ENCODE results near the gene CDSN.
"Not testable (repeated sequence)": the region's sequence is repeated elsewhere in the genome, so short reads cannot be mapped to it uniquely, and the experiment has no call there.

Gene CDSN, protein sequence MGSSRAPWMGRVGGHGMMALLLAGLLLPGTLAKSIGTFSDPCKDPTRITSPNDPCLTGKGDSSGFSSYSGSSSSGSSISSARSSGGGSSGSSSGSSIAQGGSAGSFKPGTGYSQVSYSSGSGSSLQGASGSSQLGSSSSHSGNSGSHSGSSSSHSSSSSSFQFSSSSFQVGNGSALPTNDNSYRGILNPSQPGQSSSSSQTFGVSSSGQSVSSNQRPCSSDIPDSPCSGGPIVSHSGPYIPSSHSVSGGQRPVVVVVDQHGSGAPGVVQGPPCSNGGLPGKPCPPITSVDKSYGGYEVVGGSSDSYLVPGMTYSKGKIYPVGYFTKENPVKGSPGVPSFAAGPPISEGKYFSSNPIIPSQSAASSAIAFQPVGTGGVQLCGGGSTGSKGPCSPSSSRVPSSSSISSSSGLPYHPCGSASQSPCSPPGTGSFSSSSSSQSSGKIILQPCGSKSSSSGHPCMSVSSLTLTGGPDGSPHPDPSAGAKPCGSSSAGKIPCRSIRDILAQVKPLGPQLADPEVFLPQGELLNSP

DNA sequence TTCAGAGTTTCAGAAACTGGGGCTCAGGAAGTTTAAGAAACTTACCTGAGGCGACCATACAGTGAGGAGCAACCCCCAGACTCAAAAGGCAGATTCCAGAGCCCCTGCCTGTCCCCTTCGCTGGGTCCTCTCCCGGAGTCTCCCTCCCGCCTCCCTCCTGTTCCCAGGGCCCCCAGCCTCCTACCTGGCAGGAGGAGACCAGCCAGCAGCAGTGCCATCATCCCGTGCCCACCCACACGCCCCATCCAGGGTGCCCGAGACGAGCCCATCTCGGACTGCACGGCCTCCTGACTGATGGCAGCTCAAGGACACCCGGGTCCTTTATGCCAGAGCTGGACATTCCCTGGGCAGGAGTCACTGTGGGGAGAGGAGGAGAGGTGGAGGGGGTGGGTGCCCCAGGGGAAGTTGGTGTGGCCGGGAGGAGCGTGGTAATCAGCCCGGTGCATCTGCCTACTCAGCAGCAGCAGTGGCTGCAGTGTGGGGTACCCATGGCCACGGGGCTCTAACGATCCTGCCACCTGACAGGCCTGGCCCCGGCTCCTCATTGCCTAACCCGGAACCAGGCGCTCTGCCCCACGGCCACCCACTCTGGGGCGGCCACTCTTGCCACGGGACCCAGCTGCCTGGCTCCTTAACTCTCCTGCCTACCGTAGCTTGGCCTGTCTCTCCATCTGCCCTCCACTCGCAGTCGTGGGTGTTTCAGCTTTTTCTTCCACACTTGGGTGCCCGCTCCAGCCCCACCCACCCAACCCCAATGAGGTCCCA lies at the start of gene CDSN:
Gene CDSN, minus strand, starts transcription at position 296 of the 765 bp plus-strand sequence. Its CDS starts 27 bp downstream, at position 269.
- no peak for DNase-seq

DNA sequence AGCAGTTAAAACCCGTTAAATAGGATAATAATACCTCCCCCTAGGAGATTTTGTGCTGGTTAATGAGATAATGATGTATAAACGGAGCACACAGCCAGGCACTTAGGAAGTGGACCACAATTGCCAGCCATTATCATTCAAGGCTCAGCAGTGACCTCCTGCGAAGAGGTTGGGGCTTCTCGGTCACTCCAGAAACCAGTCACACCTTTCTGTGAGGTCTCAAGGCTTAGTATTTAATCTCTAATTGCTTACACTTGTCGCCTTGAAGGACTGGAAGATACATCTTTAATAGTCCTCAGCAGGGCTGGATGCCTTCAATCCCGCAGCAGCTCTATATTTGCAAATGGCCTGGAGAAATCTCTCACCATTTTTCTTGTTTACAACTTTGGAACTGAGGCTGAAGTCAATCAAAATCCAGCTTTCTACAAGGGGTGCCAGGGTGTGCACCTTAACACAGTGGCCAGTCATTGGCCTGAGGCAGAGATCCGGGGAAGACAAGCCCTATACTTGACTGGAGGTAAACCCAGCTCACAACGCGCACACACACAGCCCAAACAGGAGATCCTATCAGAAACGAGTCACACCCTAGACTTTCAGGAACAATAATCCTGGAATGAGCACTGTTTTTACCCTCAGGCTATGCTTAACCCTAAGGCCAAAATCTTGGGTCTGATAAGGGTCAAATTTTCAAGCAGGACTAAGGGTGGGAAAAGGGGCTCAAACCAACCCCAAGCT lies 49.0 kb upstream of the CDSN start:
- no peak for DNase-seq

DNA sequence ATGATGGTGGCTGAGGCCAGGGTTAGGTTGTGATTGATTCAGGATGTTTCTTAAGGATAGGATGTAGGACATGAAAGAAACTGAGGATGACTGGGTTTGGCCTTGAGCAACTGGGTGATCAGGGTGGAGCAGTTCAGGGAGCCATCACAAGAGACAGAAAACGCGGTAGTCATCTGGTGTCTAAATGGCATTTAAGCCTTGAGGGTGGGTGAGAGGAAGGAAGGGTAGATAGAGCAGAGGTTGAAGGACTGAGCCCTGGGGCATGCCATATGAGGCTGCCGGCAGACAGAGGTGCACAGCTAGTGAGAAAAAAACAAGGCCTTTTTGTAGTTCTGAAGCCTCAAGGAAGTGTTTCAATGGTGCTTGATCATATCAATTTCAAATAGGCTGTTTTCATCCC lies 48.4 kb upstream of the CDSN start:
- no peak for DNase-seq

DNA sequence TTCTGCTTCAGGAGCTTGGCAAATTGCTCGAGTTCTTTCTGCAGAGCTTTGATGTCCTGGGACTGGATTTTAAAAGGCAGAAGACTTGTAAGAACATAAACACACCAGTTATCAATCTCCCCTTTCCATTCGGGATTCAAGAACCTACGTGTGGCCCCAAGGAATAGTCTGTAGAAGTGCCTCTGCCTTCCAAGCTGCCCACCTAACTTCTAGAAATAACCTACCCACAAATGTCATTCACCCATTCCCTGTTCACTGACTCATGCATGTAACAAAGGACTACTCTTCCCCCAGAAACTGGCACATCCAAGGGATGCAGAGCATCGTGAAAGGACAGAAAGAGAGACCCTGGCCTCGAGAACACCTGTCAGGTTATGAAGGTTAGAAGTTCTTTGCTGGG lies 45.7 kb upstream of the CDSN start:
- no peak for DNase-seq

DNA sequence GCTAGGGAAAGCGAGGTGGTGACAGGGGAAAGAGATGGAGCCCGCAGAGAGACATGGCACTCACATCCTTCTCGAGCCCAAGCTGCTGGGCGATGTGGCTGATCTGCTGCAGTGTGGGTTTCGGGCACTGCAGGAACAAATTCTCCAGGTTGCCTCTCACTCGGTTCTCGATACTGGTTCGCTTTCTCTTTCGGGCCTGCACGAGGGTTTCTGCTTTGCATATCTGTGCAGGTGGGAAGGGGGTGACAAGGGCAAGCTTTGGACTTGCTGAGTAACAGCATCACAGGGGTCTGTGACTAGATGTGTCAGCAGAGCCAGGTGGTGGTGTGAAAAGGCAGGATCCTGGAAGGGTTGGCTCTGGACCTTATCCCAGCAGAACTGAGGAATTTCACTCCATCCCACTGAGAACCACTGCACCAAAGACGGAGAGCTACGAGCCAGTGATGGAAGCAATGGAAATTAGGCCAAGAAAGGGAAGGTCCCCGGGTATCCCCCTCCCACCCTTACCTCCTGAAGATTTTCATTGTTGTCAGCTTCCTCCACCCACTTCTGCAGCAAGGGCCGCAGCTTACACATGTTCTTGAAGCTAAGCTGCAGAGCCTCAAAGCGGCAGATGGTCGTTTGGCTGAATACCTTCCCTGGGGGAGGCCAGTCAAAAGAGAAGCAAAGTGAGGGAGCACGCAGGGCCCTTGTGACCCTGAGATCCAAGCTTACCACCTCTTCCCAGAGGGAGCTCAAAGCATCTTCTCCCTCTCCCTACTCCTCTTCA lies 45.0 kb upstream of the CDSN start:
- not testable (repeated sequence) for DNase-seq

DNA sequence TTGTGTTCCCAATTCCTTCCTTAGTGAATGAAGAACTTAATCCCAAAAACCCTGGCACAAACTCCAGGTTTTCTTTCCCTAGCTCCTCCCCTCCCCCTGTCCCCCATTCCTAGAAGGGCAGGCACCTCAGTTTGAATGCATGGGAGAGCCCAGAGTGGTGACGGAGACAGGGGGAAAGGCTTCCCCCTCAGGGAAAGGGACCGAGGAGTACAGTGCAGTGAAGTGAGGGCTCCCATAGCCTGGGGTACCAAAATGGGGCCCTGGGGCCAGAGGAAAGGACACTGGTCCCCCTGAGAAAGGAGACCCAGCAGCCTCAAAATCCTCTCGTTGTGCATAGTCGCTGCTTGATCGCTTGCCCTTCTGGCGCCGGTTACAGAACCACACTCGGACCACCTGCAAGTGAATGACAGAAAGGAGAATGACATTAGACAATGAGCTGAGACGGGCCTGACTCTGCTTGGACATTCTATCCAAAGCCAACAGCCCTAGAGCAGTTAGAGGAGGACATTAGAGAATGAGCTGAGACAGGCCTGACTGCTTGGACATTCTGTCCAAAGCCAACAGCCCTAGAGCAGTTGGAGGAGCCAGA lies 44.3 kb upstream of the CDSN start:
- not testable (repeated sequence) for DNase-seq

DNA sequence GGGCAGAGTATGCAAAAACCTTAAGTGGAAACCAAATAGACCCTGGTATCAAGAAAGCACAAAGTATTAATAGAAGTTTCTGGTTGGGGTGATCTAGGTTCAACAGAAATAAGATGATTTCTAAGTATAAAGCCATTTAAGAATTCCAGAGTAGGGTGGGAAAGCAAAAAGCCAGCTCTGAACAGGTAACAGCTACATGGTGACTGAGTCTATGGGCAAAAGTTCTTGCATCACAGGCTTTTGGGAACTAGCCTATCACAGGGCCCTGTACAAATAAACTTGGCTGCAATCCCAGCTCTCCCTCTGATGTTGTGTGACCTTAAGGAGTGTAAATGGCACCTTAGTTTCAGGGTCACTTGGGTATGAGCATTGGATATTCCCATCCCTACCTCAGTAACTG lies 43.7 kb upstream of the CDSN start:
- DNase-seq = no peak

DNA sequence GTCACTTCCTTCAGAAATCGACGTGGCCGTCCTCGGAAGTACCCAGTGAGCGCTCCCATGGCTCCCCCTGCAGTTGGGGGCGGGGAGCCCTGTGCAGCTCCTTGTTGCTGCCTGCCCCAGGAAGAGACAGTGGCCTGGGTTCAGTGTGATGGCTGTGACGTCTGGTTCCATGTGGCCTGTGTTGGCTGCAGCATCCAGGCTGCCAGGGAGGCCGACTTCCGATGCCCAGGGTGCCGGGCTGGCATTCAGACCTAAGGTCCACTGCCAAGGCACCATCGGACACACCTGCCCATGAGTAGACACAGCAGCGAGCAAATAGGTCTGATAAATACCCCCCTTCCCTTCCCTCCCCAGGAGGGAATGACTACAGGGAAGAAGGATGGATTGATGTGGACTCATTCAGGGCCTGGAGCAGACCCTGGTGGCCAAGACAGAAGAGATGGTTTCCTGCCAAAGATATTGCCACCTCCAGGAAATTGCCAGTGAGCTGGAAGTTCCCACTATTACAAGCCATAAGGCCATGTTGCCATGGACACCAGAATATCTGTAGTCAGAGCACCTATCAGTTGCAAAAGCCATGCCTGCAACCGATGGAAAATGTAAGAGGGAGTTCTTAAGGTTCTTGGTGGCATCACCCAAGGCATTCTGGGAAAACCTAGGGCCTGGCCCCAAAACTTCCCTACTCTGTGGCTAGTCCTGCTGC lies 42.4 kb upstream of the CDSN start:
- no peak for DNase-seq

DNA sequence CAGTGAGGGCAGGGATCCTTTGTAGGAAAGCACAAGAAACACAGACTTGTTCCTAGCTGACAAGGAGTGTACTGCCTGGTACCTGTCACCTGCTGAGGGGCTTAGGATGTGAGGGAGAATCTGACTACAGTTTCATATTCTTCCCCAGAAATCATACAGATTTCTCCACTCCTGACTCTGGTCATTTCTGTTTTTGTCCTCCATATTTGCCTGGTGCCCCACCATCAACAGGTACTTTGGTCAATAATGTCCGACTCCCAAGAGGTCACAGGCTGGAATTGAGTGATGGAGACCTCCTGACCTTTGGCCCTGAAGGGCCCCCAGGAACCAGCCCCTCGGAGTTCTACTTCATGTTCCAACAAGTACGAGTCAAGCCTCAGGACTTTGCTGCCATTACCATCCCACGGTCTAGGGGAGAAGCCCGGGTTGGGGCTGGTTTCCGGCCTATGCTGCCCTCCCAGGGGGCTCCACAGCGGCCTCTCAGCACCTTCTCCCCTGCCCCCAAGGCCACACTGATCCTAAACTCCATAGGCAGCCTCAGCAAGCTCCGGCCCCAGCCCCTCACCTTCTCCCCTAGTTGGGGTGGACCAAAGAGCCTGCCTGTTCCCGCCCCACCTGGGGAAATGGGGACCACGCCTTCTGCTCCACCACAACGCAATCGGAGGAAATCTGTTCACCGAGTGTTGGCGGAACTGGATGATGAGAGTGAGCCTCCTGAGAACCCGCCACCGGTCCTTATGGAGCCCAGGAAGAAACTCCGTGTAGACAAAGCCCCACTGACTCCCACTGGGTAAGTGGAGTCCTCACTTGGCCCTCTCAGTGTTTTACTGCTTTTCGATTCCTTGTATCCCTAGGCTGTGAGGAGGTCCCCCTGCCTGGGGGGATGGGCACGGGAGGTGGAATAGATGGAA lies 41.2 kb upstream of the CDSN start:
- DNase-seq = no peak

DNA sequence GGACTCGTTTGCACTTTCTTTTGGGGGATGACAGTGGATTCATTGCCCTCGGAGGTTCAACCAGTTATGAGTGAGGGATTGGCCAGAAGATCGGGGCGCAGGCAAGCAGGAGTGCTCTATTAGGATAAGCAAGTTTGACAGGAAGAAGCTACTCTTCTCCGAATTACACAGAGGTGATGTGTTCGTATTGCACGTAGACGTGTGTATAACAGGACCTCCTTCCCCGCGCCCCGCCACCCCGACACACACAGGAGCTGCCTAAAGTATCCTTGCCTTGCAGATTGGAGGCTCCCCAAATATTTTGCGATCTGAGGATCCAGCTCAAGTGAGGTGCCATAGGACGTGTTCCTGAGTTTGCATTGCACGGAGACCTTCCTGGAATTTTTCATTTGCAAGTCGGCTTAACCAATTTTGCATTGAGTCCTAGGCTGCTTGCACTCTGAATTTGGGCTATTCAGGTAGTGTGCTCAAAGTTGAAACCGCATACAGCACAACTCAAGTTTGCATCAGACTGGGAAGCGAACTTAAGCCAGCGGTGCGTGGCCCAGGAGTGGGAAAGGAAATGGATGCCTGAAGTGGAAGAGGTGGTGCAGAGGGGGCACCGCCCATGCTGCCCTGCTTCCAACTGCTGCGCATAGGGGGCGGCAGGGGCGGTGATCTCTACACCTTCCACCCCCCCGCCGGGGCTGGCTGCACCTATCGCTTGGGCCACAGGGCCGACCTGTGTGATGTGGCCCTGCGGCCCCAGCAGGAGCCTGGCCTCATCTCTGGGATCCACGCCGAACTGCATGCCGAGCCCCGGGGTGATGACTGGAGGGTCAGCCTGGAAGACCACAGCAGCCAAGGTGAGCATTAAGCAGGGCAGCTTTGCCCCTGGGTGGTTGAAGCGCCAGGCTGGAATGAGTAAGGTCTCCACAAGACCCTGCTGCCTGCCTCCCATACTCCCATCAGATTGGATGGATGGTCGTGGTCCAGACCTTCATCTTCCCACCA lies 38.9 kb upstream of the CDSN start:
- DNase-seq = peak; percentile 65

DNA sequence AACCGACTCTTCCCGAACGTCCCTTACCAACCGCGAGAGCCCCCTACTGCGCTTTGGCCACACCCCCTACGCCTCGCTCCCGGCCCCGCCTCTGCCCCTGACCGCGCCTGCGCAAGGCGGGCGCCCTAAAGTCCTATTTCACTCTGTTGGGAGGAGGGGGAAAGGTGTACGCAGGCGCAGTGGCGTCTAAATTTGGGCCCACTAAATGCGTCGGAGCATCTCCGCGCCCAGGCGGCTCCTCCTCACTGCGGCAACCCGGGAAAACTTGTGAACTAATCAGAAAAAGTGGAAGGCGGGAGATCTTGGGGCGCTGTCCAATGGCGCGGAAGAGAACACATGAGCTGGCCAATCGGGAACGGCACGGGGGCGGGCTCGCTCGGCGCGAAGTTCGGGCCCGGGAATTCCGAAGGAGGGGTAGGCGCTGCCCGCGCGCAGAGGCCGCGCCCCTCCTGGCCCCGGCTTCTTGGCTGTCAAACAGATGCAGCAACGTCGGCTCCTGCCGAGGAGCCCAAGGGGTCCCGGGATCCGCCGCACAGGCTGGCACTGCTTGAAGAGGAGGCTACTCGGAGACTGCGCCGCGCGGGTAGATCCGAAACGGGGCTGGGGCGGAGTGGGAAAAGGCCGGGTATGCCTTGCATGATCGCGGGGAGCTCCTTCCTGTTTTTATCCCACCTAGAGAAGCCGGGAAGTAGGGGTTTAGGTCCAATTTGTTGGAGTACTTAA lies 38.1 kb upstream of the CDSN start, which contains the start of gene TCF19:
Gene TCF19, plus strand, starts transcription at position 450 of the 723 bp plus-strand sequence. CDS start 881 bp downstream, outside the sequence.
- peak; percentile 97 for DNase-seq

DNA sequence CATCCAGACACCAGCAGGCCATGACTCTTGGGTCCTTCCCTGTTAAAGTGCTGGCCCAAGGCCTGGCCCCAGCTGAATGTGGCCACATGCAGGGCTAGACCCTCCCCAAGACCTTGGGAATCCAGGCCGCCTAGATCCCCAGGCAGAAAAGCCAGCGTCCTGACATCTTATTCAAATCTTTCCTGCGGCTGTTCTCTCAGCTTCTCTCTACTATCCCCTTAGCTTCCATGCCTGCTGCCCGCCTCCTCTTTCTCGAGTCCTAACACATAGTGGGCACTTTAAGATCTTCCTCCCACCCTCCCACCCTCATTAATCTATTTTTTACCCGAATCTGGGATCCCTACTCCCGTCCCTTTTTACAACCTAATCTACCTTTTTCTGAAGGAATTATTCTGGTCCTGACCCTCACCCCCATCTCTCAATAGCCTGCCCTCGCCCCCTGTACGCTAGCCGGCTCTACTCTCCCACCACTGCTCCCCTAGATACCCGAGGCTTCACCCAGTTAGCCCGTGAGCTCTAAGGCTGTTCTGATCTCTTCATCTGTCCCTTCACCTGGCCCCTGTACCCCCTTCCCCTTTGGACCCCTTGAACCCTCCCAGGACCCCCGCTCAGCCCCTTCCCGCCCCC lies 37.4 kb upstream of the CDSN start, which contains the start of gene CCHCR1:
Gene CCHCR1, minus strand, starts transcription at position 290 of the 627 bp plus-strand sequence. Its CDS starts 202 bp downstream, at position 88.
- no peak for DNase-seq

DNA sequence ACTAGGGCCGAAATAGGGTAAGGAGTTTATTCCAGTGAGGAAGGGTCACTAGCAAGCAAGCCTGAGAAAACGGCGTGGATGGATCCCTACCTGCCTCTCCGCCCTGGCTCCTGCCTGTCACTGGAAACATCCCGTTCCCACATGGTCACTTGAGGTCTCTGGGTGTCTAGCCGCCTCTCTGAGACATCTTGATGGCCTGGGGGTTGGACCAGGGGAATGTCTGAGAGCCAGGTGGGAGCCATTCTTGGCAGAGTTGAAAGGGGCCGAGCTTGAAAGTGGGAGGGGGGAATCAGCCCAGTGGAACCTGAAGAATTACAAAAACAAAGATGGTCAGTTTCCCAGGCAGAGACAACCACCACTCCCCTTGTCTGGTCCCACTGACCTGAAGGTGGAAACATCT lies 36.4 kb upstream of the CDSN start:
- no peak for DNase-seq

DNA sequence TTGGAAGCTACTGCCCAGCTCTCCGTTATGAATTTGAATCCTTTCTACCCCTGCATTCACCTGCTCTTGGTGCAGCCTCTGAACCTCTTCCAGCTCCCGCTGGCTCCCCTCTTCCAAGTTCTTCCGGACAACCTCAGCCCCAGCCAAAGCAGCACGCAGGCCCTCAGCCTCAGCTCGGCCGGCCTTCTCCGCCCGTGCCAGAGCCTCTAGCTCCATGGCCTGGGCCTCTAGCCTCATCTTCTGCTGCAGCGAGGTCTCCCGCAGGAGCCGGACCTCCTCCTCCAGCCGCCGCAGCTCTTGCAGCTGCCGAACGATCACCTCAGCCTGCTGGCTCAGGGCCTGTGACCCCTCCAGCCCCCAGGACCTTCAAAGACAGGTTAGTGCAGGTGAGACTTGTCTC lies 34.2 kb upstream of the CDSN start:
- DNase-seq = no peak

DNA sequence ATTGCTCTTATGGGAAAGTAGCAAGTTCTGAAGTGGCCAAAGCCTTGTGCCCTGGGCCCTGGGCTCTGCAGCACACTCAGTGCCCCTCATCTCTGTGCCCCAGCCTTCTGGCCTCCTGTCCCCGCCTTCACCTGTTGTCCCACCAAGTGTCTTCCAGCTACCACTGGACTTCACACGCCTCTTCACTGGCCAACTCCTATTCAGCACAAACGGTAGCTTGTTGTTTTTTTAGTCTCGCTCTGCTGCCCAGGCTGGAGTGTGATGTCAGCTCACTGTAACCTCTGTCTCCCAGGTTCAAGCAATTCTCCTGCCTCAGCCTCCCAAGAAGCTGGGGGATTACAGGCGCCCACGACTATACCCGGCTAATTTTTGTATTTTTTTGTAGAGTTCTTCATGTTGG lies 32.5 kb upstream of the CDSN start:
- no peak for DNase-seq

DNA sequence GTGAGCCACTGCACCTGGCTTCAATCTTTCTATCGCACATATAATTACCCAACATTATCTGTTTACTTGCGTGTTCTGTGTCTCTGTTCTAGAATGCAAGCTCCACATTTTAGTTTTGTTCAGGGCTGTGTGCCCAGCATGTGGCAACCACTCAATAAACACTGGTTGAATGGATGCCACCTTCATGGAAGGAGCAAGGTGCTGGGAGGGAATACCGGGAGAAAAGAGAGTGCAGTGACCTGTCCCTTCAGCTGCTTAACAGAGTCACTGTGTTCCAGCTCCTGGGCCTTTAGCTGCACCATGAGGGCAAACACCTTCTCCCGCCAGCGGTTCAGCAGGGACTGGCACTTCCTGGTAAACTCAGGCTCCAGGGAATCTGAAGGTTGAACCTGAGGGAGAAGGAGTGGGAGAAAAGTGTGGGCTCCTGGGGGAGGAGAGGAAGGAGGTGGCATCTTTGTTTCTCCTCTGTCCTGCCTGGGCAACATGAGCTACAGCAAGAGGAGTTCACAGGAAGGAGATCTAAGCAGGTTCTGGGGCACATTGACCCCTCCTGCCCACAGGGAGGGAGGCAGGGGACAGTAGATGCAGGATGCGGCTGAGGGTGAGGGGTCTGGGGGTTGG lies 29.7 kb upstream of the CDSN start:
- DNase-seq = no peak

DNA sequence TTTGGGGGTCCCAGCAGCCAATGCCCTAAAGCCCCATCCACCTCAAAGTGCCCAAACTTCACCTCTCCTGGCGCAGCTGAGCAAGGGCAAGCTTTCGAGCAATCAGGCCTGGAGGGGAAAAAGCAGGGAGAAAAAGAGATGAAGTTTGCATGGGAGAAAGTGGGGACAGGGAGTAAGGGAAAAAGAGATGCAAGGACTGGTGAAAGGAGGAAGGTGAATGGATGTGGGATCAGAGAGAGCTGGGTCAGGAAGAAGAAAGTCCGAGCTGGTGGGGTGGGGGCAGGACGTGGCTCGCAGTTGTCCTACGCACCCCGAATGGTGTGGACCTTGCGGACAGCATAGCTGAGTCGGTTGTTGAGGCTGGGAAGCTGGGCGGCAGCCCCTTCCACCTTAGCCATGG lies 25.1 kb upstream of the CDSN start:
- no peak for DNase-seq
